ENCODE data around the gene GAR1. TPM values are rescaled to one million over a fixed set of nuclear protein-coding genes. Genes with fewer than 3 reads are reported as not detected.
"Not testable (repeated sequence)": the region's sequence is repeated elsewhere in the genome, so short reads cannot be mapped to it uniquely, and the experiment has no call there.

Gene GAR1
- total RNA-seq (2014; rRNA removed; shearing (Covaris generic)): 16.7 and 21.2 TPM in 2 replicates
- polyA plus RNA-seq (2014; cell fraction: nucleus; rRNA removed): 3.8 and 9.6 TPM in 2 replicates

DNA sequence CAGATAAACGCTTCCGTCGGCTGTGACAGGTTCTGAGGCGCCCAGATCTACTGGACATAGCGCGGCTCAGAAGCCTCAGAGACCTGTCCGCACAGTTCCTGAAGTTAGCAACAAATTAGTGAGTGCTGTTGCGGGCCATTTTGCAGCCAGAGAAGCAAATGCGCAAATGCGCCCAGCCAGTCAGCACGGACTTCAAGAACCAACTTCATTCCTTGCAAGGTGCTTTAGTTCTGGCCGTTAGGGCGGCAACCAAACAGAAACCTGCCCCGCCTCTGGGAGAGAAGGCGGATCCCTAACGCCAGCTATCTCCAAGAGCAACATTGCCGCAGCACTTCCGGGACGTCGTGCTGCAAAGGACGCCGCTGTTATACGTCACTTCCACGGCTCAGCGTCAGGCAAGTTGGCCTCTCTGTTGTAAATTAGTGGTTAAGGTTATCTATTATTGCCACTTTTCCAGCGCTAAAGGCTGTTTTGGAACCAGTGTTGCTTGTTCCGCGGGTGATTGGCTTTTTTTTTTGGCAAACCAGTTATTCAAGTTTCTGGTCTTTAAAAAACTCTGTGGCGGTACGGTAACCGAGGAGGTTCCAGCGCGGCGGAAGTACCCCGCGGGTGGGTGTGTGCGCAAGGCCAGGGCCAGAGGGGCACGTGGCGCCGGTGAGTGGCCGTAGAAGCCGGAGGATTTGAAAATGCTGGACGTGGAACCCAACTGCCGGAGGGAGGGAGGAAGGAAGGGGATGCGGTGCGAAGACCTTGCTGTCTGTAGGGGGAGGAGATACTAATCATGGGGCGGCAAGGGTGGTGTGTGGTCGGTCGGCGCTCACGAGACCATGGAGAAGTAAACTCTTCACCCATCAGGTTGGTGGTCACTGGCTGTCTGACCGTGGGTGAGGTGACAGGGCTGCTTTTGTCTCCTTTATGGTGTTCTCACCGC, at the start of gene GAR1:
GAR1 (plus strand) TSS at position 612 of the 931 bp plus-strand sequence. CDS start 403 bp downstream, outside the sequence.
- DNase-seq (ENCODE audit: extremely low read depth, low read depth): peak; percentile 86

- DNase-seq (ENCODE audit: extremely low read depth, low read depth): not testable (repeated sequence)
These were observed 33.5 kb upstream of the GAR1 start for GRCh38 chr4:109782092-109782491.

DNA sequence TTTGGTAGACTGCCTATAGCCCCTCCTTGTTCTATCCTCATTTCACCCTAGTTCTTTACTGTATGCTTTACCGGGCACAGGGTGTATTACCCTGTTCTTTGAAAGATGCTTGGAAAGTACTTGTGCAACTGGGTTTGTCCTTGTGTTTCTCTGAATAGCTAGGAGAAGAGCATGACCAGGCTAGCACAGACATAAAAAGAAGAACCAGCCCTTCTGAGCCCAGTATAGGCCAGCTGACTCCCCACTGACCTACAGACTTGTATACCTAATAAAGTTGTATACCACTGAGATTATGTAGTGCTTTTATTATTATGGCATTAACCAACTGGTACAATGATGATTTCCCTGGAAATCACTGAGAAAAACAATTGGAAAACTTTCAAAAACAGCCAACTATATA, 28.7 kb upstream of the GAR1 start:
- DNase-seq (ENCODE audit: extremely low read depth, low read depth): no peak

DNA sequence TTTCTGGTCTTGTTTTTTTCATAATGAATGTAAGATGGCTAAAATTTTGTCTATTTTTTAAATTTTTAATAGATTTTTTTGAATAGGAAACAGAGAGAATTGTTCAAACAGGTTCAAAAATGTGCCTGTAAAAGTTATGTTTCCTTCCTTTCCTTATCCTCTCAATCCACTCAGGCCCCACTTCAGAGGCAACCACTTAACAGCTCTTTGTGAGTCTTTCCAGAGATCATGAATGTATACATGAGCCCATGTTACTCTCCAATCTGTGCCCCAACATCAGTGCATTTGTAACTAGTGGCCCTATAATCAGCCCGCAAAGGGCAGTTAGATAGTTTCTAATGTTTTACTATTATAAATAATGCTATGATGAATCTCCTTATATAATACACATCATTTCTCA, 27.8 kb upstream of the GAR1 start:
- DNase-seq (ENCODE audit: extremely low read depth, low read depth): no peak

GRCh38 chr4:109795059-109795458, 20.5 kb upstream of the GAR1 start:
- no peak for DNase-seq (ENCODE audit: extremely low read depth, low read depth)

GRCh38 chr4:109798866-109799265, 16.7 kb upstream of the GAR1 start:
- DNase-seq (ENCODE audit: extremely low read depth, low read depth): no peak

DNA sequence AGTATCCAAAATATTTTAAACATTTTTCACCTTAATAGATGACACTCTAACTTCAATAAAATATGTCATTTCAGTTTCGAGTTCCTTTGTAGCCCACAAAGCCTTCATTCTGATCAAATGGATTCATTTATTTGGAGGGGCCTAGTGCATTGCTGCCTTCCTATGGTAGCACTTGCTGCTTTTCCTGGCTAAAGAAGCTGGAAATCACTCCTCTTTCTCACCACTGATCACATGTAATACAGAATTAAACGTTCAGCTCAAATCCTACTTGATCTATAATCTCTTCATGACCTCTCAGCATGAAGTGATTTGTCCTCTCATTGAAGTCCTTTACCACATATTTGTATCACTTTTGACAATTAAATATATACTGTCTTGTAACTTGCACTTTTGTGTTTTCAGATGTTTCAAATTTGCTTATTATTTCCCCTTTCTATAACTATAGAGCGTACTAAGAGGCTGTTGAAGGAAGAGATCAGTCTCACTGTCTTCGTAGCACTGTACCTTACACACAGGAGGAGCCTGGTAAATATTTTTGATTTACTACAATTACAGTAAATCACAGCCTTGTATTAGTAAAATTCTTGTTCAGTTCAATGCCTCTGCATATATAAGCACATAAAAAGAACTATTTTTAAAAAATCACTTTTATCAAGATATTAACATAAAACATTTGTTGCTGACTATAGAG, 14.3 kb upstream of the GAR1 start:
- no peak for DNase-seq (ENCODE audit: extremely low read depth, low read depth)

GRCh38 chr4:109801895-109802319, 13.7 kb upstream of the GAR1 start, which contains the start of gene CFI:
Gene CFI, minus strand, starts transcription at chr4:109801999. Its CDS starts 28 bp downstream, at chr4:109801971.
- no peak for DNase-seq (ENCODE audit: extremely low read depth, low read depth)

GRCh38 chr4:109803924-109804571, 11.5 kb upstream of the GAR1 start:
- DNase-seq (ENCODE audit: extremely low read depth, low read depth): peak; percentile 44

DNA sequence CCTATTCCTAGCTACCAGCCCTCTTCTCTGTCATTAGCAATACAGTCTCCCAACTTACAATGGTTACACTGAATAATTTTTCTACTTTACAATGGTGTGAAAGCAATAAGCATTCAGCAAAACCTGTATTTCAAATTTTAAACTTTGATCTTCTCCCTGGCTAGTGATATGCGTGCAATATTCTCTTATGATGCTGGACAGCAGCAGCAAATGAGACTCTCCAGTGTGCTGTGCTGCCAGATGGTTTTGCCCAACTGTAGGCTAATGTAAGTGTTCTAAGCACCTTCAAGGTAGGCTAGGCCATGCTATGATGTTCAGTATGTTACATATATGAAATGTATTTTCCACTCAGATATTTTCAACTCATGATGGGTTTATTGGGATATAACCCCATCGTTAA, 5.9 kb upstream of the GAR1 start:
- no peak for DNase-seq (ENCODE audit: extremely low read depth, low read depth)

DNA sequence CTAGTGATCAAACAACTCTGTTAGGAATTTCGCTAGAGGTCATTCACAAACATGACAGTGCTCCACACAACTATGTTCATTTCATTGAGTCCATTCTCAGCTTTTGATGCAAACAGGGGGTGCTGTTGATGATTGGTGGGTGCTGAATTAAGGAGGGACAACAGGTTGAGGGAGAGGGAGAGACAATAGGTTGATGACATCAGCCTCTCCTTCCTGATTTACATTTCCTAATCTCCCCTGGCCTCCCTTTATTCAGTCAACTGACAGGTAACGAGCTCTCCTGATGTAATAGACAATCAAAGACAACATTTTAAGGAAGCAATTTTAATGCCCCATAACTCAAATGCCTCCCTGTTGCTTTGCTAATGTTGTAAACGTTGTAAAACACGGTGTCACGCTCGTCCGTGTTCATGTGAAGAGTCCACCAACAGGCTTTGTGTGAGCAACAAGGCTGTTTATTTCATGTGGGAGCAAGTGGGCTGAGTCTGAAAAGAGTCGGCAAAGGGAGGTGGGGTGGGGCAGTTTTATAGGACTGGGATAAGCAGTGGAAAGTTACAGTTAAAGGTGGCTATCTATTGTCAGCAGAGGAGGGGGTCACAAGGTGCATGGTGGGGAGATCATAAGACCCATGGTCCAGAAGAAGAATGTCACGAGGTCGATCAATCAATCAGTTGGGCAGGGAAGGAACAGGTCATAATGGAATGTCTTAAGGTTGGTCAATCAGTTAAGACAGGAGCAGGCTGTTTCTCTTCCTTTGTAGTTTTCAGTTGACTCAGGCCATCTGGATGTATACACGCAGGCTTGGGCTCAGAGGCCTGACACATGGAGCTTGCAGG, 4.8 kb upstream of the GAR1 start:
- no peak for DNase-seq (ENCODE audit: extremely low read depth, low read depth)

- DNase-seq (ENCODE audit: extremely low read depth, low read depth): no peak
These were observed 3.9 kb upstream of the GAR1 start for GRCh38 chr4:109811707-109812106.

DNA sequence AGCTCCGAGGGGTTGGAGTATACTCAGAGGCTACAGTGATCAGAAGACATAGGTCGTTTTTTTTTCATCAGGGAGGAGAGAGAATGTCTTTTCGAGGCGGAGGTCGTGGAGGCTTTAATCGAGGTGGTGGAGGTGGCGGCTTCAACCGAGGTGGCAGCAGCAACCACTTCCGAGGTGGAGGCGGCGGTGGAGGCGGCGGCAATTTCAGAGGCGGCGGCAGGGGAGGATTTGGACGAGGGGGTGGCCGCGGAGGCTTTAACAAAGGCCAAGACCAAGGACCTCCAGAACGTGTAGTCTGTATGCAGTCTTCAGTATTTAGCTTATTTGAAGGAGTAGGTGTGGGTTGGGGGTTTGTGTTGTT, 500 bp downstream of the GAR1 start:
- no peak for DNase-seq (ENCODE audit: extremely low read depth, low read depth)

DNA sequence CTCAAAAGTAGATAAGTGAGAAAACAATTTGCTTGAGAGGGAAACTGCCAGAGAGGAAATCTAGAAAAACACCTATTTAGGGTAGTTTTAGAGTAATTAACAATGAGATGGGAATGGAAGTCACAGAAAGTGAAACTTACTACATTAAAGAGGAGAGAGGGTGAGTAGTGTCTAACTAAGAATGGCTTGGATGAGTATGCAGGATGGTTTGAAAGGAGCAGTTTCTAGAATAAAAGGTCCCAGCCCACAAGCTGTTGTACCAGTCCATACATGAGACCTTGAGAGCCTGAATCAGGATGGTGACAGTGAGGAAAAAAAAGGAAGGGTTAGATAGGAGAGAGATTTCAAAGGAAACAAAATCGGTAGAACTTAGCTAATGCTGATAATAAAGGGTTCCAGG, 1.3 kb downstream of the GAR1 start:
- no peak for DNase-seq (ENCODE audit: extremely low read depth, low read depth)

GRCh38 chr4:109818268-109818667, 2.7 kb downstream of the GAR1 start:
- DNase-seq (ENCODE audit: extremely low read depth, low read depth): no peak

GRCh38 chr4:109820563-109820962, 5.0 kb downstream of the GAR1 start:
- no peak for DNase-seq (ENCODE audit: extremely low read depth, low read depth)

DNA sequence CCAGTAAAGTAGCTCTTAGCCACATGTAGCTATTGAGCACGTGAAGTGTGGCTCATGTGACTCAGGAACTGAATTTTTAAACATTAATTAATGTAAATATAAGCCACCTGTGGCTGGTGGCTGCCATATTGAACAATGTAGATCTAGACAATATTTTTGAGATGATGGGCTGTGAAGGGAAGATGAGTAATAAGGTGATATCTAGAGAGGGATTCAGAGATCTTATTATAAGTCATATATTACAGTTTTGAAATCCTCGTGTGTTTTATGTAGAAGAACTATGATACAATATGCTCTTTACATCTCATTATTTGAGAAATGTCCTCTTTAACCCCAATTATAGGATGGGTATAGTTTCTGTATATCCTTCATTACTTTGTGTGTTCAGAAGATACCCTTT, 5.6 kb downstream of the GAR1 start:
- DNase-seq (ENCODE audit: extremely low read depth, low read depth): no peak

GRCh38 chr4:109826719-109827118, 11.2 kb downstream of the GAR1 start:
- no peak for DNase-seq (ENCODE audit: extremely low read depth, low read depth)

DNA sequence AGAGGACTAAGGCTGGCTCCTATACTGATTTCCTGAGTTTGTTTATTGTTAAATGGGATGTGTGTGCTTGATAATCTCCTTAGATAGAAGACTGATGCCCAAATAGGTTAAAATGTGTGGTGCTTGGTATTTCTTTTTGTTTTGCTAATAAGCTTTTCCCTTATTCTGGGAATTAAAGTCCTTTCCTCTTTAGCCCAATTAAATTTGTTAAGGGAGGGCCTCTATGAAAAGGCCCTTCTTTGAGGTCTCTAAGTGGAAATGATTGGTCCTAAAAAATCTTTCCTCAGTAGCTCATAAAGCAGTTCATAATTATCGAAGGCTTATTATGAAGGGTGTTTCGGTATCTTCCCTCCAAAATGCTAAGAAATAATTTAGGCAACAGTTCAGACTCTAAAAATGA, 12.1 kb downstream of the GAR1 start, which contains the start of gene RRH:
RRH (plus strand) TSS at position 301 of the 400 bp plus-strand sequence; CDS start at position 357, 56 bp downstream.
- DNase-seq (ENCODE audit: extremely low read depth, low read depth): no peak

GRCh38 chr4:109833756-109834155, 18.2 kb downstream of the GAR1 start:
- no peak for DNase-seq (ENCODE audit: extremely low read depth, low read depth)

Data from NCI-H460 (cell line).